Skeletal muscle tissue (tissue), 5 donors: ENCODE data around the gene CHTF18. TPM values are rescaled to one million over a fixed set of nuclear protein-coding genes. Genes with fewer than 3 reads are reported as not detected.

ENCODE experiments used
- H3K27ac ChIP-seq: one replicate; pipeline ENCODE4 v1.7.0; 2013; ENCODE audit warnings: mild to moderate bottlenecking, low read depth, low read length, inconsistent platforms
- H3K27me3 ChIP-seq, 3 donors: one replicate each; pipeline ENCODE4 v1.7.0; 2013; ENCODE audit warnings: low read length in 3 of 3; ENCODE audit not compliant: control insufficient read depth in 3 of 3, insufficient read depth in 3 of 3
- H3K36me3 ChIP-seq, 3 donors: one replicate each; pipeline ENCODE4 v1.7.0; 2013; ENCODE audit warnings: low read length in 3 of 3; ENCODE audit not compliant: control insufficient read depth in 3 of 3, insufficient read depth in 3 of 3
- H3K4me1 ChIP-seq, 3 donors: one replicate each; pipeline ENCODE4 v1.7.0; 2013; ENCODE audit warnings: low read length in 3 of 3, mild to moderate bottlenecking in 3 of 3; ENCODE audit not compliant: control insufficient read depth in 3 of 3, insufficient read depth in 3 of 3
- H3K4me3 ChIP-seq, 3 donors: one replicate each; pipeline ENCODE4 v1.7.0; 2013; ENCODE audit warnings: low read length in 3 of 3
- H3K9ac ChIP-seq, 3 donors: one replicate each; pipeline ENCODE4 v1.7.0; 2013; ENCODE audit warnings: low read length in 3 of 3, mild to moderate bottlenecking in 3 of 3, moderate library complexity in 2 of 3, low read depth in 1 of 3
- H3K9me3 ChIP-seq, 3 donors: one replicate each; pipeline ENCODE4 v1.7.0; 2013; ENCODE audit warnings: low read length in 3 of 3; ENCODE audit not compliant: control insufficient read depth in 3 of 3
- small RNA-seq: library from RNA; depleted of rRNA; stranded (forward); fragments of <200 nt; gene quantifications from one replicate; pipeline ENCODE3, GENCODE V24; 2014
- total RNA-seq: library from RNA; depleted of rRNA; stranded (reverse); fragments of >200 nt; gene quantifications from one replicate; pipeline ENCODE4 v1.2.3, GENCODE V29; 2014
- donor health status: Osteomylitis.

The CHTF18 gene
- total RNA-seq, 1 donor from 2014 or later, result 4.2 TPM

GRCh38 chr16:841455-842060 lies 53.1 kb downstream of the CHTF18 start:
- H3K4me3 ChIP-seq, result no peak overlapping the region
- no peaks in the 10 kb centered on the region for H3K9me3 ChIP-seq
- H3K27ac ChIP-seq, result no peak overlapping the region
- H3K9ac ChIP-seq, result no peak overlapping the region
- peaks cover 23 to 44% (median 39%) of the 10 kb centered on the region in 3 donors for H3K27me3 ChIP-seq
- H3K36me3 ChIP-seq, result no peaks in the 10 kb centered on the region
- H3K4me1 ChIP-seq, result no peaks in the 10 kb centered on the region

GRCh38 chr16:842061-842476 lies 53.6 kb downstream of the CHTF18 start:
- H3K9ac ChIP-seq, result no peak overlapping the region
- no peak overlapping the region for H3K4me3 ChIP-seq
- no peaks in the 10 kb centered on the region for H3K9me3 ChIP-seq
- no peaks in the 10 kb centered on the region for H3K36me3 ChIP-seq
- H3K27me3 ChIP-seq, result peaks cover 23 to 44% (median 40%) of the 10 kb centered on the region in 3 donors
- no peak overlapping the region for H3K27ac ChIP-seq
- H3K4me1 ChIP-seq, result no peaks in the 10 kb centered on the region

GRCh38 chr16:842711-843560 lies 54.5 kb downstream of the CHTF18 start:
- no peak overlapping the region for H3K27ac ChIP-seq
- no peaks in the 10 kb centered on the region for H3K4me1 ChIP-seq
- H3K4me3 ChIP-seq, result no peak overlapping the region
- no peak overlapping the region for H3K9ac ChIP-seq
- peaks cover 23 to 49% (median 42%) of the 10 kb centered on the region in 3 donors for H3K27me3 ChIP-seq
- H3K36me3 ChIP-seq, result no peaks in the 10 kb centered on the region
- no peaks in the 10 kb centered on the region for H3K9me3 ChIP-seq

GRCh38 chr16:843771-844170 lies 55.4 kb downstream of the CHTF18 start:
- H3K27me3 ChIP-seq, result peaks cover 22 to 51% (median 50%) of the 10 kb centered on the region in 3 donors
- no peak overlapping the region for H3K27ac ChIP-seq
- H3K9ac ChIP-seq, result no peak overlapping the region
- H3K4me1 ChIP-seq, result no peaks in the 10 kb centered on the region
- no peaks in the 10 kb centered on the region for H3K9me3 ChIP-seq
- H3K36me3 ChIP-seq, result no peaks in the 10 kb centered on the region
- no peak overlapping the region for H3K4me3 ChIP-seq

GRCh38 chr16:844638-845350 lies 56.4 kb downstream of the CHTF18 start:
- Histone ChIP-seq H3K4me1 (no peaks in the 10 kb centered on the region), H3K27ac (no peak overlapping the region), H3K36me3 (no peaks in the 10 kb centered on the region), H3K27me3 (peaks cover 13 to 47% (median 41%) of the 10 kb centered on the region in 3 donors), H3K4me3 (no peak overlapping the region), H3K9ac (no peak overlapping the region), H3K9me3 (no peaks in the 10 kb centered on the region)

GRCh38 chr16:845351-845745 lies 56.9 kb downstream of the CHTF18 start:
- H3K9me3 ChIP-seq, result no peaks in the 10 kb centered on the region
- H3K9ac ChIP-seq, result no peak overlapping the region
- no peak overlapping the region for H3K4me3 ChIP-seq
- H3K4me1 ChIP-seq, result no peaks in the 10 kb centered on the region
- peaks cover 10 to 41% (median 40%) of the 10 kb centered on the region in 3 donors for H3K27me3 ChIP-seq
- no peak overlapping the region for H3K27ac ChIP-seq
- H3K36me3 ChIP-seq, result no peaks in the 10 kb centered on the region

- Histone ChIP-seq H3K27ac (no peak overlapping the region), H3K27me3 (peaks cover 9 to 40% (median 38%) of the 10 kb centered on the region in 3 donors), H3K36me3 (no peaks in the 10 kb centered on the region), H3K9ac (no peak overlapping the region), H3K4me3 (no peak overlapping the region), H3K9me3 (no peaks in the 10 kb centered on the region), H3K4me1 (no peaks in the 10 kb centered on the region)
Measured at GRCh38 chr16:847151-847550, 58.7 kb downstream of the CHTF18 start.

Small RNAs within 50 kb of the gene (small RNA-seq; reads per million reads assigned to genes)
- gene MIR662, result not detected

Other genes with a start within 250 kb of the CHTF18 start
- gene PRR35, start 228.2 kb upstream of the CHTF18 start, total RNA-seq, result not detected
- gene NHLRC4, start 221.6 kb upstream of the CHTF18 start, total RNA-seq, result 1.6 TPM
- 11.0 TPM for gene PIGQ, start 218.7 kb upstream of the CHTF18 start, total RNA-seq
- 5.7 TPM for gene RAB40C, start 198.6 kb upstream of the CHTF18 start, total RNA-seq
- 0.52 TPM for gene WFIKKN1, start 157.6 kb upstream of the CHTF18 start, total RNA-seq
- 32.4 TPM for gene METTL26, start 152.3 kb upstream of the CHTF18 start, total RNA-seq
- gene MCRIP2, start 146.8 kb upstream of the CHTF18 start, total RNA-seq, result 20.4 TPM
- 6.3 TPM for gene WDR90, start 139.3 kb upstream of the CHTF18 start, total RNA-seq
- 14.1 TPM for gene RHOT2, start 120.5 kb upstream of the CHTF18 start, total RNA-seq
- under 0.01 TPM for gene RHBDL1, start 112.9 kb upstream of the CHTF18 start, total RNA-seq
- 87.7 TPM for gene STUB1, start 108.2 kb upstream of the CHTF18 start, total RNA-seq
- 13.0 TPM for gene JMJD8, start 104.3 kb upstream of the CHTF18 start, total RNA-seq
- gene WDR24, start 98.2 kb upstream of the CHTF18 start, total RNA-seq, result 2.1 TPM
- gene FBXL16, start 82.8 kb upstream of the CHTF18 start, total RNA-seq, result not detected
- gene METRN, start 73.5 kb upstream of the CHTF18 start, total RNA-seq, result 18.3 TPM
- gene ANTKMT, start 67.5 kb upstream of the CHTF18 start, total RNA-seq, result 12.0 TPM
- gene CCDC78, start 62.2 kb upstream of the CHTF18 start, total RNA-seq, result not detected
- gene HAGHL, start 61.5 kb upstream of the CHTF18 start, total RNA-seq, result 1.0 TPM
- gene CIAO3, start 47.6 kb upstream of the CHTF18 start, total RNA-seq, result 43.3 TPM
- gene MSLN, start 27.9 kb upstream of the CHTF18 start, total RNA-seq, result 1.0 TPM
- gene RPUSD1, start 239 bp upstream of the CHTF18 start, total RNA-seq, result 8.9 TPM
- not detected for gene GNG13, start 12.1 kb downstream of the CHTF18 start, total RNA-seq
- 6.8 TPM for gene LMF1, start 182.4 kb downstream of the CHTF18 start, total RNA-seq
- gene SOX8, start 193.2 kb downstream of the CHTF18 start, total RNA-seq, result 26.1 TPM